Cerebellar nuclear complex (tissue), 1 donor: ENCODE measurements around the gene RNPEPL1.

Experiments
- DNase-seq, 2 experiments: peaks; one replicate each; lab custom pipeline; 2025; lab: John Stamatoyannopoulos, UW

The RNPEPL1 gene

GRCh38 chr2:240576436-240577205 lies 8.3 kb downstream of the RNPEPL1 start:
- no peak for DNase-seq

GRCh38 chr2:240577281-240578109 lies 9.2 kb downstream of the RNPEPL1 start:
- no peak for DNase-seq

GRCh38 chr2:240578110-240578450 lies 9.8 kb downstream of the RNPEPL1 start:
- DNase-seq: no peak

GRCh38 chr2:240578488-240578887 lies 10.2 kb downstream of the RNPEPL1 start:
- DNase-seq: no peak

GRCh38 chr2:240579071-240579762 lies 10.9 kb downstream of the RNPEPL1 start:
- no peak for DNase-seq

GRCh38 chr2:240579771-240580614 lies 11.7 kb downstream of the RNPEPL1 start:
- no peak for DNase-seq

- no peak for DNase-seq
Measured at GRCh38 chr2:240581811-240582210, 13.5 kb downstream of the RNPEPL1 start.

- no peak for DNase-seq
Measured at GRCh38 chr2:240582781-240583180, 14.5 kb downstream of the RNPEPL1 start.

GRCh38 chr2:240583774-240584173 lies 15.5 kb downstream of the RNPEPL1 start:
- DNase-seq: no peak

- DNase-seq: no peak
Measured at GRCh38 chr2:240584486-240585031, 16.3 kb downstream of the RNPEPL1 start.

- no peak for DNase-seq
Measured at GRCh38 chr2:240585101-240585500, 16.8 kb downstream of the RNPEPL1 start.

GRCh38 chr2:240585681-240586197 lies 17.5 kb downstream of the RNPEPL1 start:
- DNase-seq: no peak

- DNase-seq: peak; percentile 51 to 90
Measured at GRCh38 chr2:240586198-240586918, 18.1 kb downstream of the RNPEPL1 start, which contains the start of gene CAPN10. CAPN10 (plus strand) TSS chr2:240586734; CDS start chr2:240586912, 178 bp downstream.

GRCh38 chr2:240586919-240587800 lies 18.9 kb downstream of the RNPEPL1 start:
- no peak for DNase-seq

GRCh38 chr2:240588006-240588655 lies 19.8 kb downstream of the RNPEPL1 start:
- DNase-seq: no peak

GRCh38 chr2:240588669-240589068 lies 20.4 kb downstream of the RNPEPL1 start:
- DNase-seq: no peak

GRCh38 chr2:240589375-240589774 lies 21.1 kb downstream of the RNPEPL1 start:
- DNase-seq: no peak

- DNase-seq: no peak
Measured at GRCh38 chr2:240589850-240590525, 21.7 kb downstream of the RNPEPL1 start.
